Stimulated activated CD8-positive, alpha-beta memory T cell treated with anti-CD3 and anti-CD28 coated beads, Interleukin-7, amount 100 ng/mL, for 24 hours (primary cell): ENCODE measurements around the gene RTL1.

Source experiments
- DNase-seq: peaks from one replicate; pipeline ENCODE4 v3.0.0-alpha.2; 2020; ENCODE audit warnings: low read depth

Gene RTL1

GRCh38 chr14:100834082-100834793, 69.3 kb downstream of the RTL1 start:
- no peak for DNase-seq

- no peak for DNase-seq
Measured at GRCh38 chr14:100832311-100832960, 71.1 kb downstream of the RTL1 start.

GRCh38 chr14:100830681-100831080, 72.8 kb downstream of the RTL1 start:
- DNase-seq: no peak
